Testis (tissue), 2 donors: ENCODE data around the gene VASH1.

Source experiments
- CTCF ChIP-seq, 3 experiments: fragments of 450-650 bp in 2 of 3; fragments of 200-600 bp in 1 of 3; sonication (generic) in 1 of 3; IDR thresholded peaks; one replicate each; pipeline ENCODE4 v1.5.1; 2016 to 2019; ENCODE audit warnings: antibody characterized with exemption in 3 of 3, mild to moderate bottlenecking in 2 of 3, moderate library complexity in 1 of 3
- POLR2A ChIP-seq: fragments of 450-650 bp; IDR thresholded peaks from one replicate; pipeline ENCODE4 v1.6.1; 2017; ENCODE audit warnings: antibody characterized with exemption, mild to moderate bottlenecking, moderate library complexity

- no peak for TF ChIP-seq CTCF (IDR thresholded peaks at IDR 0.05)
- no peak for TF ChIP-seq POLR2A
These were observed 10.2 kb downstream of the VASH1 start for GRCh38 chr14:76771437-76771980.
